GM10266 (cell line): ENCODE results near the gene TWIST2.

Source experiments
- DNase-seq: peaks from one replicate; pipeline ENCODE4 v3.0.0; 2012; ENCODE audit errors: extremely low spot score
- TF ChIP-seq, protein P1 (sequence below): IDR thresholded peaks from 2 replicates; pipeline ENCODE4 v1.5.1; 2012; ENCODE audit warnings: mild to moderate bottlenecking, low read depth; ENCODE audit not compliant: control insufficient read depth, insufficient read depth; ENCODE audit errors: missing control alignments

The TWIST2 gene

DNA sequence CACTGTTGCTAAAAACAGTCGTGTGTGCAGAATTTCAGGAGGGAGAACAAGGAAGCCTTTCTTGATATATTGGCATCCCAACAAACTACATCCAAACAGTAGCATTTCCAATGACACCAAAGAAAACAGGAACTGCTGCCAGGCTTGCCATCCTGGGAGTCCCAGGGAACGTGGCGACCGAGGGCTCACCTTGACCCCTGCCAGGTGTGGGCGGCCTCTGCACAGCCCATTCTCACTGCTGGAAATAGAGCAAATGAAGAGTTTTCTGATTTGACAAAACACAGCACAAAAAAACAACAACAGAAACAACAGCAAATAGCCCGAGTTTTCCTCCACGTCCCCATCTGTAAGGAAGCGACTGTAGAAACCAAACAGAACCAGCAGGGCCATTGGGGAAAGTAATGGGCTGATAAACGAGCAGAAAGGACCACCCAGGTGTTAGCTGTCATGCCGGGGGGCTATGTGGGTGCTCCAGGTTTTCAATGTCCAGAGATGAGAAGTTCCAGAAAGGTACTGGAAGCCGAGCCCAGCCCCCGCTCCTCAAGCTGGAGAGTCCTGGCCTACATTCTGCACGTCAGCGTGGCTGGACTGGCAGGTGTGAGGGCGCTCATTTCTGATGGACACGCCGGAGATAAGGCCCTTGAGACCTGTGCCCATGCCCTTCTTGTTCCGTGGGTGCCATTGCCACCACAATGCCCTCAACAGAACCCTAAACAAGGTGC is 80.8 kb downstream of the TWIST2 start:
- no peak for DNase-seq
- TF ChIP-seq, protein P1, sequence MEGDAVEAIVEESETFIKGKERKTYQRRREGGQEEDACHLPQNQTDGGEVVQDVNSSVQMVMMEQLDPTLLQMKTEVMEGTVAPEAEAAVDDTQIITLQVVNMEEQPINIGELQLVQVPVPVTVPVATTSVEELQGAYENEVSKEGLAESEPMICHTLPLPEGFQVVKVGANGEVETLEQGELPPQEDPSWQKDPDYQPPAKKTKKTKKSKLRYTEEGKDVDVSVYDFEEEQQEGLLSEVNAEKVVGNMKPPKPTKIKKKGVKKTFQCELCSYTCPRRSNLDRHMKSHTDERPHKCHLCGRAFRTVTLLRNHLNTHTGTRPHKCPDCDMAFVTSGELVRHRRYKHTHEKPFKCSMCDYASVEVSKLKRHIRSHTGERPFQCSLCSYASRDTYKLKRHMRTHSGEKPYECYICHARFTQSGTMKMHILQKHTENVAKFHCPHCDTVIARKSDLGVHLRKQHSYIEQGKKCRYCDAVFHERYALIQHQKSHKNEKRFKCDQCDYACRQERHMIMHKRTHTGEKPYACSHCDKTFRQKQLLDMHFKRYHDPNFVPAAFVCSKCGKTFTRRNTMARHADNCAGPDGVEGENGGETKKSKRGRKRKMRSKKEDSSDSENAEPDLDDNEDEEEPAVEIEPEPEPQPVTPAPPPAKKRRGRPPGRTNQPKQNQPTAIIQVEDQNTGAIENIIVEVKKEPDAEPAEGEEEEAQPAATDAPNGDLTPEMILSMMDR = no peak

DNA sequence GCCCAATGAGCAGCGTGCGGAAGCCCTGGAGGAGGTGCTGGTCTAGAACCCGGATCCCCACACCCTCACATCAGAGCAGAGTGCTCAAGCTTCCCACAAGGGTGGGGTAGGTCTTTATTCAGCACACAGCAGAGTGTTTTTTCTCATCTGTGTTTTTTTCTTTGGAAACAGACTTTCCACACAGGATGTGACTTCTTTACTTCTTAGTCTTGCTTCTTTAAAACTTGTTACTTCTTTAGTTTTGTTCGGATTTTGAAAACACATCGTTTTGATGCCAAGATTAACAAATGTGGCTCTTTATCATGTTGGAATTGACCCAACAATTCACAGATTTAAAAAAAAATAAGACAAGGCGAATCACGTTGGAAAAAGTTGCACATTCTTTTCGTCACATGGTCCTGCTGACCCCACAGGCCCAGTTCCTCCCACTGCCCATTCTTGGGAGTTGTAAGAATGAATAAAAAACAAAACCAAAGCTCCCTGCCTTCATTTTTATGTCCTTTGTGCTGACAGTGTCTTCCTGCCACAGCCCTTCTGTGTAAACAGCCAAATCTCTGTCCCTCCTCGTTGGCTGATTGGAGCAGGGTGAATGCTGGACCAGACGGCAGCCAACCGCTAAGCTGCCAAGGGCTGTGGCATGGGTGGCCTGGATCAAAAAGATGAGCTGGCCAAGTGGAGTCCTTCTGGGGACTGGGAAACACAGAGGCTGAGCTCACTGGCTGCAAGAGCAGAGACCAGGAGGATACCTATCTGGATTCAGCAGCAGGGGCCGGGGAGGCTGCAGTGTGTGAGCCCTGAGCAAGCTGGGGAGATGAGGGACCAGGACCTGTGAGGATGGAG is 81.6 kb downstream of the TWIST2 start:
- TF ChIP-seq, protein P1 = no peak
- no peak for DNase-seq

DNA sequence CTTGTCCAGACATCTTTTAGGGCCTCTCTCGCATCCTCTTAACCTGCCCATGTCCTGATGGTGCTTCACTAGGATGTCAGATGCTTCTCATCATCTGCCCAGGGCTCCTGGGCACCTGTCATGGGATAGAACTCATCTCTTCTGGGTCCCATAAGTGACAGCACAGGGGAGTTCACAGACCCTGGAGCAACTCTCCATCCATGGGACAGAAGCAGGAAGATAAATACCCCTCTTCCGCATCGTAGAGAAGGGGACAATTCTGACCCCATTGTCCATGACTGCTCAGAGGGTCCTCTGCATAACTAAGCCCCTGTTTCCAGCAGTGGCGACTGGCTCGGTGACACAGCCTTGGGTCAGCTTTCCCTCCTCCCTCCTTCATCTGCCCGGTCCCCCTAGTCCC is 82.3 kb downstream of the TWIST2 start:
- TF ChIP-seq, protein P1 = no peak
- no peak for DNase-seq

DNA sequence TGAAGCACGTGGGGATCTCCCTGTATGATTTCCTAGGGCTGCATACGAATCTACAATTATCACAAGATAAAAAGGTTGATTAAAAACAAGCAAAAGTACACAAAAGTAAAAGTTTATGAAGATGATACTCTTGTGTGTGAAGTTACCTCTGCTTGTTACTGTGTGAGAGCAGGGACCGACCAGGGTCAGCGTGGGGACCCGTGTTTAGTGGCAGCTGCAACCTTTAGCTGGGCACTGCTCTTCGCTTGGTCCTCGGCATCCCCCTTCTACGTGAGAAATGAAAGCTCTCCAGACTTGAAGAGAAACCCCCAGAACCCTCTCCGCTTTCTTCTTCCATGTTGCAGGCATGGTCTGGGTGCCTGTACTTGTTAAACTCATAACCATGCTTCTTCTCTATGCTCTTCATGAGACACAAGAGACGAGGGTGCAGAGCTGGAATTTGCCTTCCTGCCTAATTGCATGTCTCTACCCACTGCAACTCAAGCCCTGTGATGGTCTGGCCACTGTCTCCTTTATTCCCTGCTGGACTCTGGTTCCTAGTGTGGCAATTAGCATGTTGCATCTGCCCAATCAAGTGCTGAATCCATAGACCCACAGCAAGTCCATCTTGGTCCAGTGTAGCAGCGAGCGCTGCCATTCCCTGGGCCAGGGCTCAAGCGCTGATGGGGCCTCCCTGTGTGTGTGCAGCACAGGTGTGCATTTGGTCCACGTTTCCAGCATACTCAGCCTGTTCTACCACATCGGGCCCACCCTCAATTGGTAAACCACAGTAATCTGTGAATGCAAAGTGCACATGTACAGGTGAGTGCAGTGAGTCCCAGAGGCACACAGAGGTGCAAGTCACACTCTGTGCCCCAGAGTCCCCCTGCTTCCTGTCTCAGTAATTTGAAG is 88.5 kb downstream of the TWIST2 start:
- TF ChIP-seq, protein P1 = no peak
- DNase-seq = no peak

DNA sequence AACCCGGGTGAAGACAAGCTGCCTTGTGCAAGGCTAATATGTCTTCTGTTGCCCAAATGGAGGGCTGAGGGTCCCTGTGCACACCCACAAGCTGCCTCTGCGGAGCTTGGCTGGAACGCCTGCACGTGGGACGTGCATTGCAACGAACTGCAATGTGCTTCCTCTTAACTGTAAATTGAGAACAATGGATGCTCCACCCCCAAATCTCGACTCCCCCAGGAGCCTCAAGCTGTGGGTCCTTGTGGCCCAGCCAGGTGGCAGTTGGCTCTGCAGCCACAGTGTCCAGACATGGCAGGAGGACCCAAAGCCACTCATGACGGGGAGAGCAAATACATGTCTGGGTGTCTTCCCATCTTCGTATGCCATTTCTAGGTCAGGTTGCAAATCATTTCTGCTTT is 90.1 kb downstream of the TWIST2 start:
- TF ChIP-seq, protein P1 = no peak
- no peak for DNase-seq

DNA sequence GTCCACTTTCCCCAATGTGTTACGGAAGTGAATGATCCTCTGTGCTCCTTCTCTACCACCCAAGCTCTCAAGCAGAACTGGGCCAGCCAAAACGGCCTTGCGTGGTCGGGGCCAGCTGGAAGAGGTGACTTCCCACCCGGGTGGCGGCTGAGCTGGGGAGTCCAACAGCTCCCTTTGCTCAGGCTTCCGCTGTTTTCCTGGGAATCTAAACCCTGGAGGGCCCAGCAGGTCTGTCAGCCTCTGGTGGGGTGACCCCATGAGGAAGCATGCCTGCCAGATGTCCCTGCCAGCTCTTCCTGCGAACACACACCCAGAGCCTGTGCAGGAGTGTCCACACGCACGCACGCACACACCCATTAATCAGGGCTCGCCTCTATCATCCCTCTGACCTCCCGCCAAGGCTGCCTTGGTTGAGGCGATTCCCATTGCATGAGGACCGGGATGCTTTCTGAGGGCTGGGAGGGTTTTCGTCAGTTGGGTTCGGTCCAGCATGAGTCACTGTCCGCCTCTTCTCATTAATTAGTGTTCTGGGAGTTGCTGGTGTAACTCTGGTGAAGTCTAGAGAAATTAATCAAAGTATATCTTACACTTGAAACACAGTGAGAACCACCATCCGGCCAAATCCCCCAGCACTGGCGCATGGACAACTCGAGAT is 90.6 kb downstream of the TWIST2 start:
- TF ChIP-seq, protein P1 = no peak
- DNase-seq = no peak
